Measurements from ENCODE around the gene HOXC5. TPM values are rescaled to one million over a fixed set of nuclear protein-coding genes. Genes with fewer than 3 reads are reported as not detected.

HOXC5 gene
- total and polyA plus RNA-seq, 4 donors, result not detected

- no peak for TF ChIP-seq ZBTB33 (IDR thresholded peaks at IDR 0.05)
- no peak for TF ChIP-seq RXRA (IDR thresholded peaks at IDR 0.05)
- no peak for TF ChIP-seq NR2F2 (IDR thresholded peaks at IDR 0.05)
Observed at GRCh38 chr12:54054742-54055194, 21.9 kb downstream of the HOXC5 start (continued).

- Histone ChIP-seq H3K27ac (ENCODE audit: low read depth in 1 of 2, low read length in 2 of 2) (no peak overlapping the region), H3K4me3 (ENCODE audit: low read depth in 1 of 3, low read length in 3 of 3) (no peak overlapping the region), H3K27me3 (ENCODE audit: control insufficient read depth in 4 of 4, insufficient read depth in 4 of 4, low read length in 3 of 4) (peaks cover 0 to 20% (median 11%) of the 10 kb centered on the region in 4 donors), H3K9ac (ENCODE audit: low read depth in 1 of 2, low read length in 2 of 2) (no peak overlapping the region), H3K36me3 (ENCODE audit: control insufficient read depth in 4 of 4, insufficient read depth in 3 of 4, low read depth in 1 of 4, low read length in 3 of 4) (no peaks in the 10 kb centered on the region), H3K4me1 (ENCODE audit: control insufficient read depth in 4 of 4, insufficient read depth in 4 of 4, low read length in 3 of 4) (no peaks in the 10 kb centered on the region), H3K9me3 (ENCODE audit: control insufficient read depth in 4 of 4, low read length in 3 of 4) (no peaks in the 10 kb centered on the region)
- DNase-seq (ENCODE audit: low spot score), result no peak
- TF ChIP-seq REST (IDR thresholded peaks at IDR 0.05) (no peak), FOXA1 (IDR thresholded peaks at IDR 0.05) (no peak), FOXA2 (IDR thresholded peaks at IDR 0.05) (no peak), NR2F2 (IDR thresholded peaks at IDR 0.05) (no peak), CTCF (IDR thresholded peaks at IDR 0.05; ENCODE audit: low read depth, low read length, missing input control) (no peak), JUND (IDR thresholded peaks at IDR 0.05) (no peak), ATF3 (IDR thresholded peaks at IDR 0.05) (no peak), SP1 (IDR thresholded peaks at IDR 0.05) (no peak), RXRA (IDR thresholded peaks at IDR 0.05) (no peak), HNF4A (conservative IDR thresholded peaks at IDR 0.05) (no peak), YY1 (IDR thresholded peaks at IDR 0.05) (no peak), EGR1 (IDR thresholded peaks at IDR 0.05; ENCODE audit: low read depth in 2 of 2) (no peak), MAX (IDR thresholded peaks at IDR 0.05) (no peak), ZBTB33 (IDR thresholded peaks at IDR 0.05) (no peak)
- WGBS, result 54% methylated on average over 2 of the region's 2 CpGs
Observed at GRCh38 chr12:54055552-54055951, 22.7 kb downstream of the HOXC5 start.

All from liver (tissue), 9 donors.